ENCODE results near the gene TNFRSF9.

DNA sequence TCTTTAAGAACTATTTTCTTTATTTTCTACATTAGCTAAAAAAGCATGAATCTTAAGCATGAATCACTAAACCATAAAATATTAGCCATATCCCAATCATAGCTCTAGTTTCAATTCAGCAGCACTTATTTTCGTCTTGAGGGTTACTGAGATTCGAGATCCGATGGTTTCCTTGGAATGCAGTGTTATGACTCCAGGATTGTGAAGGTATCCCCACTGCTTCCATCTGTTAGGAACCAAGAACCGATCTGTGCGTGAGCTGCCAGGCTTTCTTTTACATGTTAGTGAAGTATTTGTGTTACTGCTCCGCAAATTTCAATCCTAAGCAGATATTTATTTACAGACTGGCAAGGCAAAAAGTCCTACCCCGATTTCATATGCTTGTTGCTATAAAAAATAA is 18.8 kb downstream of the TNFRSF9 start:
- TF ChIP-seq POLR2A (IDR thresholded peaks at IDR 0.05) = no peak
- TF ChIP-seq, protein P1, sequence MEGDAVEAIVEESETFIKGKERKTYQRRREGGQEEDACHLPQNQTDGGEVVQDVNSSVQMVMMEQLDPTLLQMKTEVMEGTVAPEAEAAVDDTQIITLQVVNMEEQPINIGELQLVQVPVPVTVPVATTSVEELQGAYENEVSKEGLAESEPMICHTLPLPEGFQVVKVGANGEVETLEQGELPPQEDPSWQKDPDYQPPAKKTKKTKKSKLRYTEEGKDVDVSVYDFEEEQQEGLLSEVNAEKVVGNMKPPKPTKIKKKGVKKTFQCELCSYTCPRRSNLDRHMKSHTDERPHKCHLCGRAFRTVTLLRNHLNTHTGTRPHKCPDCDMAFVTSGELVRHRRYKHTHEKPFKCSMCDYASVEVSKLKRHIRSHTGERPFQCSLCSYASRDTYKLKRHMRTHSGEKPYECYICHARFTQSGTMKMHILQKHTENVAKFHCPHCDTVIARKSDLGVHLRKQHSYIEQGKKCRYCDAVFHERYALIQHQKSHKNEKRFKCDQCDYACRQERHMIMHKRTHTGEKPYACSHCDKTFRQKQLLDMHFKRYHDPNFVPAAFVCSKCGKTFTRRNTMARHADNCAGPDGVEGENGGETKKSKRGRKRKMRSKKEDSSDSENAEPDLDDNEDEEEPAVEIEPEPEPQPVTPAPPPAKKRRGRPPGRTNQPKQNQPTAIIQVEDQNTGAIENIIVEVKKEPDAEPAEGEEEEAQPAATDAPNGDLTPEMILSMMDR (IDR thresholded peaks at IDR 0.05) = no peak
- TF ChIP-seq POLR2AphosphoS5 (IDR thresholded peaks at IDR 0.05) = no peak
- TF ChIP-seq EP300 (IDR thresholded peaks at IDR 0.05) = no peak

All from stomach (tissue), 4 donors.